Measurements from ENCODE around the gene BCLAF3. TPM values are rescaled to one million over a fixed set of nuclear protein-coding genes. Genes with fewer than 3 reads are reported as not detected.

Gene BCLAF3
- total and polyA plus RNA-seq, 2 of the 4 experiments (the other 2 are of a cell fraction) = 1.6 TPM

- peaks cover 12% of the 10 kb centered on the region for H3K9me3 ChIP-seq (ENCODE audit: control insufficient read depth, insufficient read depth, low read length)
- H3K4me3 ChIP-seq (ENCODE audit: insufficient read depth, low read depth, low read length) = no peak overlapping the region
- no peak overlapping the region for H2BK20ac ChIP-seq (ENCODE audit: low read depth, low read length)
- H3K27me3 ChIP-seq (ENCODE audit: control insufficient read depth, insufficient read depth, low read length) = peaks cover 4% of the 10 kb centered on the region; the same call in 1 of the 2 replicates
- H3K14ac ChIP-seq (replicated peaks; ENCODE audit: low read depth, low read length) = no peak overlapping the region
- H4K8ac ChIP-seq (ENCODE audit: low read depth in 2 of 2, low read length in 2 of 2) = no peak overlapping the region
- H2BK15ac ChIP-seq (ENCODE audit: low read depth, low read length) = no peak overlapping the region
- no peaks in the 10 kb centered on the region for H3K36me3 ChIP-seq (ENCODE audit: control insufficient read depth, insufficient read depth, low read length)
- H3K4me1 ChIP-seq (ENCODE audit: control insufficient read depth, insufficient read depth, low read length) = no peaks in the 10 kb centered on the region
- no peak overlapping the region for H4K5ac ChIP-seq (ENCODE audit: low read depth, low read length)
- H2AK9ac ChIP-seq (replicated peaks; ENCODE audit: low read depth, low read length, poor library complexity) = no peak overlapping the region
- no peak for ATAC-seq (ENCODE audit: low read depth)
- dilution Hi-C loops (cut with HindIII; ENCODE audit: low sequenced_read_pairs, unreplicated experiment) (no loop called here), in situ Hi-C loops (cut with MboI; ENCODE audit: low sequenced_read_pairs) (no loop called here), intact Hi-C loops (cut with micrococcal nuclease) (no loop called here)
- H3K79me1 ChIP-seq (ENCODE audit: low read depth in 1 of 2, low read length in 2 of 2) = no peaks in the 10 kb centered on the region
- DNase-seq = no peak
- no peaks in the 10 kb centered on the region for H4K20me1 ChIP-seq (ENCODE audit: insufficient read depth, low read length)
- H2AK5ac ChIP-seq (ENCODE audit: low read depth, low read length) = no peak overlapping the region
- H2BK5ac ChIP-seq (ENCODE audit: low read depth, low read length, poor library complexity, severe bottlenecking) = no peak overlapping the region
- H3K18ac ChIP-seq (ENCODE audit: low read depth, low read length) = no peak overlapping the region
- CTCF ChIA-PET = no interaction called here
- no peak overlapping the region for H3K56ac ChIP-seq (ENCODE audit: extremely low read depth, insufficient read depth, low read length)
- no peaks in the 10 kb centered on the region for H3K9me1 ChIP-seq (ENCODE audit: insufficient read depth, low read length)
- H3K27ac ChIP-seq (ENCODE audit: insufficient read depth, low read length) = no peak overlapping the region
- TF ChIP-seq ELK1 (IDR thresholded peaks at IDR 0.05; ENCODE audit: borderline replicate concordance, low read depth, low read length) = no peak
- H2BK120ac ChIP-seq (ENCODE audit: low read depth, low read length) = no peak overlapping the region
- WGBS, 2 experiments (ENCODE audit: extremely low coverage in 2 of 2, insufficient read length in 1 of 2) = 45% methylated on average over 2 of the region's 6 CpGs; no CpG with 5 or more reads in 1 of the 2 experiments
- POLR2A ChIA-PET (ENCODE audit: unreplicated experiment) = no interaction called here
- no TSS peak for BruUV-seq (replicated peaks)
- no peak overlapping the region for H3K4ac ChIP-seq (ENCODE audit: low read depth, low read length)
- H3K23ac ChIP-seq (ENCODE audit: low read depth, low read length) = no peak overlapping the region
- H3K4me2 ChIP-seq (ENCODE audit: low read depth, low read length) = no peak overlapping the region
- H2AFZ ChIP-seq (replicated peaks; ENCODE audit: low read length, poor library complexity) = no peak overlapping the region
- no peak overlapping the region for H4K91ac ChIP-seq (ENCODE audit: insufficient read depth, low read depth, low read length)
- H3K9ac ChIP-seq (ENCODE audit: low read depth, low read length) = no peak overlapping the region
Measured at GRCh38 chrX:20019672-20020365, 29.0 kb upstream of the BCLAF3 start.
